ENCODE data around the gene RBBP5.

The RBBP5 gene

DNA sequence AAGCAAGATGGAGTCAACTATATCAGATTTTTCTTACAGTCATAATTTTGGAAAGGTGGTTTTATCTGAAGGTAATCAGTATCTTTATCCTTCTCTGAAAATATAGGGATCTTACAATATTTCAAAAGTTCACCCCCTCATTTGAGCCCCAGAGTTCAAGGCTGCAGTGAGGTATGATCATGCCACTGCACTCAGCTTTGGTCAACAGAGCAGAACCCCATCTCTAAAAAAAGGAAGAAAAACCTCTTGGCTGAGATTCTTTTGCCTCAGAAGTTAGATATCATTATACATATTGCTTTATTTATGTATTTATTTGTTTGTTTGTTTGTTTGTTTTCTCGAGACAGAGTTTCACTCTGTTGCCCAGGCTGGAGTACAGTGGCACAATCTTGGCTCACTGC is 11.5 kb upstream of the RBBP5 start:
- no peak for DNase-seq (ENCODE audit: low read depth)

DNA sequence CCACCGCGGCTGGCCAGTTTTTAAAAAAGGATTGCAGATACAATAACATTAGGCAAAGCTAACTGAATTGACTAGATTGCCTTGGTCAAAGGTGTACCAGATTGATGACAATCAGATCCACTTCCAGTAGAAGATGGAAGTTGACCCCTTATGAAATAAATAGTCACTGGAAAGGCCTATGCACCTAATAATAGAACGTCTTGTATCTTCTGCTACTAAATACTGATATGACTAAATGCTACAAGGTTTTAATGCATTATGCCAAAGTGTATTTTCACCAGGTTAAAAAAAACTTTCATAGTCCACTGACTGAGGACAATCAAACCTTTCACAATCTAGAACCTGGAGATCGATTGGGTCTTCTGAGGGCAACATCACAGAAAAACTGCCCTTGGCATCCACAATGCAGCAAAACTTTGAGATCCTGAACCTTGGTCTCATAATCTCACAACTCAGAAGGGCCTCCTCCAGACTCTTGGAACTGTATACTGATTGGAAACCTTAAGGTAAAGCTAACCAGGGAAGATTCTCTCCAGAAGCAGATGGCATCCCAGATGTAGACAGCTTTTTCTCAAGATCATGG is 7.8 kb upstream of the RBBP5 start:
- DNase-seq (ENCODE audit: low read depth), result no peak

DNA sequence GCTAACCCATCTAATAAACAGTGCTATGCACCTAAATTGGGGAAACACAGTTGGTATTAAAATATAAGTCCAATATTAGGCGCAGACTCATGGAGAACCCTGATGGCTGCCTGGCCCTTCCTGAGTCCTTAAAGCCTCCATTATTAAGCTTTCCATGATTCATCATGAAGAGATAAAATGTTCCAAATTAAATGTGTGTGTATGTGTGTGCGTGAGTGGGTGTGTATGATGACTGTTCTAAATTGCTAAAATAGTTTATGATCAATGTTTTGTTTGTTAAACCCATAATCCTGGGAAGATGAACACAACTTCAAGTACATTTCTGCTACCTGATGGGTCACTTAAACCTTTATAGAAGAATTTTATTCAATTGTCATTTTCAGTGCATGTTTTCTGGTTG is 6.3 kb upstream of the RBBP5 start:
- DNase-seq (ENCODE audit: low read depth), result no peak

DNA sequence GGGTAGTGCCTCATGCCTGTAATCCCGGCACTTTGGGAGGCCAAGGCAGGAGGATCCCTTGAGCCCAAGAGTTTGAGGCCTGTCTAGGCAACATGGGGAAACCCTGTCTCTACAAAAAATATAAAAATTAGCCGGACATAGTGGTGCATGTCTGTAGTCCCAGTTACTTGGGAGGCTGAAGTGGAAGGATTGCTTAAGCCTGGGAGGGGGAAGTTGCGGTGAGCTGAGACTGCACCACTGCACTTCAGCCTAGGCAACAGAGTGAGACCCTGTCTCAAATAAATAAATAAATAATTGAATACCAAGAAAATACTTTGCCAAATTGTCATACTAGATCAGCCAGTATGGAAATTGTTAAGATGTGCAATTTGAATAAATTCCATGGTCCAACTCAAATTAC is 5.9 kb upstream of the RBBP5 start:
- no peak for DNase-seq (ENCODE audit: low read depth)

DNA sequence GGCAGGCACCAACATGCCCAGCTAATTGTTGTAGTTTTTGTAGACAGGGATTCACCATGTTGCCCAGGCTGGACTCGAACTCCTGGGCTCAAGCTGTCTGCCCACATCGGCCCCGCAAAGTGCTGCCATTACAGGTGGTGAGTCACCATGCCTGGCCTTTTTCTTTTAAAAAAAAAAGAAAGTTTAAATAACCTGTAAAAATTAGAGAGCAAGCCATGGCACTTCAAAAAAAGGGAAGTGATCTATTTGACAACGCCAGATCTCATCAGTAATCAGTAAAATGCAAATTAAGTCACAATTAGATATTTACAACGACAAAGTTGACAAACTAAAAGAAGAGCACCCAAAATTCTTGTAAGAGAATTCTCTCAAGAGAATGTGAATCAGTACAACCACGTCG is 2.9 kb upstream of the RBBP5 start:
- DNase-seq (ENCODE audit: low read depth), result no peak

DNA sequence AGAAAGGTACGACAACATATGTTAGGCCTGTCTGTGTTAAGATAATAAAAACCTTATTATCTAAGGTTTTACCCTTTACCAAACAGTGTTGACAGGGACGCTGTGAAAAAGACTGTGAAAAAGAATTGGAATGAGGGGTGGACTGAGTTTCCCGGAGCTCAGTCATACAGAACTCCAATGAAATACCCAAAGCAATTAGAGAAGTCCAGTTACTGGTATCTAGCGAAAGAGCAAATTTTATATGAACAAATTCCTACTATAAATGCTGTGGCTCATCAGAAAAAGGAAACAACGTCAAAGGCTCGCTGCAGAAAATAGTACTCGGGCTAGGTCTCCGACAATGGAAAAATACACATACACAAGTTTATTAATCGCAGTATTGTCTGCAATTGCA is 708 bp upstream of the RBBP5 start:
- DNase-seq (ENCODE audit: low read depth), result no peak

DNA sequence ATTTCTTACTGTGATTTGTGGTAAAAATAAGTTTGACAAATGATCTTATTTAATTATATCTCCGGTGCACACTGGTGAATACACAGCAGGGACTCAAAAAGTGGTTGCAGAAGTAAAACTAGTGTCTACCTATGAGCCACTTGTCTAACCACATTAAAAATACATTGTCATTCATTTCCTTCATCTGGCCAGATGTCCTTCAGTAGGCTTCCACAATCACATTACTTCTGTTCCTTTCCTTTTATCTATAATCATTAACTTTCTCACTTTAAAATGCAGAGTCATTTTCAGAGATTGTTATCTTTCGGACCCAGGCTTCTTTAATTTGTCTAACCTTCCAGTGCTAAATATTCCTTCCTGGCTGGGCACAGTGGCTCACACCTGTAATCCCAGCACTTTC is 3.0 kb downstream of the RBBP5 start:
- DNase-seq (ENCODE audit: low read depth), result no peak

DNA sequence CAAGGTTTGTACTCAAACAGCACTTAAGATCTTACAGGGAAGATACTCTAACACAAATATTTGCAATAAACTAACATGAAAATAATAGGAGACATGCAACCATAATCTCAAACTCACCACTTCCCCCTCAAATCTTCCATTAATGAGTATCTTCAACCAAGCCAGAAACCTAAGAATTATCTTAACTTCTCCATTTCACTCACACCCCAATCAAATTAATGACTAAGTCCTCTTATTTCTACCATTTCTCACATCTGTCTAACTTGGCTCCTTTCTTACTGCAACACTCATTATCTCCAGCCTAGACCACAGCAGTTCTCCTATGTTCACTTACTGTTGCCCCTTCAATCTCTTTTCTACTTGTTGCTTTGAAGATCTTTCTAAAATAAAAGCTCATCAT is 10.4 kb downstream of the RBBP5 start:
- DNase-seq (ENCODE audit: low read depth), result no peak

DNA sequence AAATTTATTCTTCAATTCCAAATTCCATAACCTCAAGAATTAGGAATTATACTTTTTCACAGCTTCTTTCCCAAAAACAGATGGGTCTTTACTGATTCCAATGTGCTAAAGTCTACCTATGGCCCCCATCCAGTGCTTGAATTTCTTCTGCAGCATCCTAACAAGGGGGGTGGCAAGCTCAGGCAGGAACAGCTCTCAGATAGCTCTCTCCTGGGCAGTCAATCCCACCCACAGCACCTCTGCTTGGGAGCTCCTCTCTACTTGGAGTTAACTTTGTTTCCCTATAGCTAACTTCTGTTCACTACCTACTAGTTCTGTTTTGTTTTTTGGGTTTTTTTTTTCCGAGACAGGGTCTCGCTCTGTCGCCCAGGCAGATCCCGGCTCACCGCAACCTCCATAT is 12.1 kb downstream of the RBBP5 start:
- no peak for DNase-seq (ENCODE audit: low read depth)

DNA sequence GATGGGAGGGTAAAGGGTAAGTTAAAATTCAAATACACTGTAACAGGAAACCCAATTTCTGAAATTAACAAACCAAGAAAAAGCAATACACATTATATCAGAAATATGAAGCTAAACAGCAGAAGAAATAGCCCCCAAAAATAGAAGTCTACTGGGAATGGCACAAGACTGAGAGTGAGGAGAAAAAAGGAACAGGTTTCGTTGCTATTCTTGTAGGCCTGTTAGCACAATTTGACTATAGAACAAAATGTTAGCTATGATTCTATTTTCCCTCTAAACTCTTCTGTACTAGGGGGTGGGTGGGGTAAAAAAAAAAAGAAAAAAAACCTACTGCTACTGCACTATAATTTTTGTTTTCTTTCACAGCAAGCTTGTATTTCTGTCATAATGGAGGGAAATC is 12.5 kb downstream of the RBBP5 start:
- no peak for DNase-seq (ENCODE audit: low read depth)

DNA sequence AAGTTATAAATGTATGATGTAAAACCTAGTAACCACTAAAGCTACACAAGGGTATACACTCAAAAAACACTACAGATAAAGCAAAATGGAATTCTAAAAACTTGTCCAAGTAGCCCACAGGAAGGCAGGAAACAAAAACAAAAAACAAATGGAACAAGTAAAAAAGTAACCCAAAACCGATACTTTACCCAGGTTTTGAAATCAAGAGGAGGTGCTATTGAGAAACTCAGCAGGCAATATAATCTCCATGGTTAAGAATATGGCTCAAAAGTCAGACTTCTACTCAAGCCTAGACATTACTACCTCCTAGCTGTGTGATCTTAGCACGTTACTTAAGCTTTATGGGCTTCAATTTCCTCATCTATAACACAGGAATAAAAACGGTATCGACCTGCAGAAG is 13.3 kb downstream of the RBBP5 start:
- no peak for DNase-seq (ENCODE audit: low read depth)

DNA sequence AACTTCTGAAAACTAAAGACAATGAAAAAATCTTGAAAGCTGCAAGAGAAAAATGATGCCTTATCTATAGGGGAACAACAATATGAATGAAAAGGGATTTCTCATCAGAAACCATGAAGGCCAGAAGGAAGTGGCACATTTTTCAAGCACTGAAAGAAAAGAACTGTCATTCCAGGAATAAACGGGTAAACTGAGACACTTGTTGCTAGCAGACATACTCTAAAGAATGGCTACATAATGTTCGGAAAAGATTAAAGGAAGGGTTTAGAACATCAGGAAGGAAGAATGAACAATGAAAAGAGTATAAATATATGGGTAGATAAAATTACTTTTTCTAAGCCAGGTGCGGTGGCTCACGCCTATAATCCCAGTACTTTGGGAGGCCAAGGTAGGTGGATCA is 14.5 kb downstream of the RBBP5 start:
- DNase-seq (ENCODE audit: low read depth), result no peak

DNA sequence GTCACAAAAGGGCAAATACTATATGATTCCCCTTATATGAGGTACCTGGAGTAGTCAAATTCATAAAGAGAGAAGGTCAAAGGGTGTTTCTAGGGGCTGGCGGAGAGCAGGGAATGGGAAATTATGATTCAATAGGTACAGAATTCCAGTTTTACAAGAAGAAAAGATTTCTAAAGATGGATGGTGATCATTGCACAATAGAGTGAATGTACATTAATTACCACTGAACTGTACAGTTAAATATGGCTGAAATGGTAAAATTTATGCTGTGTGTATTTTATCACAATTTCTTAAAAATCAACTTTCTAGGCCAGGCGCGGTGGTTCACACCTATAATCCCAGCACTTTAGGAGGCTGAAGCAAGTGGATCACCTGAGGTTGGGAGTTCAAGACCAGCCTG is 19.4 kb downstream of the RBBP5 start:
- DNase-seq (ENCODE audit: low read depth), result no peak

DNA sequence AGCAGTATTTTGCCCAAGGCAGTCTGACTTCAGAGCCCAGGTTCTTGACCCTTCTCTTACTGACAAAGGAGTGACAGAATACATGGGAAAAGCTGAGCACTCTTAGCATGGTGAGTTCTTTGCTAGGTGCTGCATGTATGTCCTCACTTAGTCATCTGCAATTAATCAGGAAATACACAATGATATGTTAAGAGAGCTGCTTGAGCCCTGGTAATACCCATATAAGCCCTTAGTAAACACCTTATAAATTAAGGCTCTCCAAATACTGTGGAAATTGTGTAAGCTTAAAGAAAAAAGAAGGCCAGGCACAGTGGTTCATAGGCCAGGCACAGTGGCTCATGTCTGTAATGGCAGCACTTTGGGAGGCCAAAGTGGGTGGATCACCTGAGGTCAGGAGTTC is 23.5 kb downstream of the RBBP5 start:
- no peak for DNase-seq (ENCODE audit: low read depth)

DNA sequence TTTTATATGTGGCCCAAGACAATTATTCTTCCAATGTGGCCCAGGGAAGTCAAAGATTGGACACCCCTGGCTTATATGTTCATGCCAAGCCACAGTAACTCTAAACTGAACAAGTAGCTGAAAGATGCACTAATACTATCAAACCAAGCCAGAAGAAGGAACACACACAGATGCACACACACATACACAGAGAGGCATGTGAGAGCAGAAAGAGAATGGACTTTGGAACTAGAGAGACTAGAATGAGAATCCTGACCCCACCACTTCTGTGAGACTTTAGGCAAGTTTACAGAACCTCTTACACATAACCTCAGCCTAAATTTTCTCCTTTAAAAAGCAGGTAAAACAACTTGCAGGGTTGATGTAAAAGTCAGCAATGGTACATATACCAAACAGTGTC is 26.4 kb downstream of the RBBP5 start:
- no peak for DNase-seq (ENCODE audit: low read depth)

DNA sequence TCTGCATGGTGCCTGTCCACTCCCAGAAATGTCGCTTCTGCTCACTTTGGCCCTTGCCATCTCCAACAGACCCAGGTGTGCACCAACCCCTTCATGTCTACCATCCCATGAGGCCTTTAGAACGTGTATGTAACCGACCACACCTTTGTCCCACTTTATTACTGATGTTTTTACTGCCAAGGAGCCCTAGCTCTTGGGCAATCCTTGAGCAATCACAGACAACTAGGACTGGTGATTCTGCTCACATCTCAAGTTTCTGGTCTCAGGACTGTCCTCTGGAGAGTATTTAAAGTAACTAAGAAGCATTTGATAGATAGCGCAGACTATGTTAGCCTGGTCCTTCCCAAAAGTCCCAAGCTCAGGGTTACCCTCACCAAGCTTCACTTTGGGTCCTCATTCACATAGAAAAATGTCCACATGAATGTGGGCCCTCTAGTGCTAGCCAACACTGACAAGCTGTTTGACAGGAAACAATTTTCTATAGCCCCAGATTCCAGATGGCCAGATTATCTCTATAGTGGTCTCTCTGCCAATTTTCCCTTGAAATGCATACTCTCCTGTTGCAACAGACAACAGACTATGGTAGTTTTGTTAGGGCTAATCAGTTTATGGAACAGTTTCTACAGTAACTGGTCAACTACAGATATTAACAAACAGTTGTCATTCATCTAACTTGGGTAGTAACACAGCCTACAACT is 30.6 kb downstream of the RBBP5 start:
- no peak for DNase-seq (ENCODE audit: low read depth)

DNA sequence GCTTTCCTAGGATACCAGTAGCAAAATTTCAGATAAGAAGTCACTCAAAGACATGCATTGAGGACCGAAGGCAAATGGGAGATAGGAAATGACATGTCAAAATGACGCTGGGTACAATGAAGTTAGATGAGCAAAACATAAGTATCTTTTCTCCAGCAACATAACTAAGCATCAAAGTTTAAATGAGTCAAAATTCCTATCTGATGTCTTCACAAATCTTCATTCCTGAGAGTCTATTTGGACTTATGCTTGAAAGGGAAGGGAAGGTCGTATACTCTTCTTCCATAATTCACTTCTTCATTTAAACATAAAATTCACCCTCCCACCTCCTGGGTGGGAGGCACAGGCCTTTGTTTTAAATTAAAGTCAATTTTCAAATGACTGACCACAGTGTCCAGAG is 33.4 kb downstream of the RBBP5 start:
- DNase-seq (ENCODE audit: low read depth), result no peak

DNA sequence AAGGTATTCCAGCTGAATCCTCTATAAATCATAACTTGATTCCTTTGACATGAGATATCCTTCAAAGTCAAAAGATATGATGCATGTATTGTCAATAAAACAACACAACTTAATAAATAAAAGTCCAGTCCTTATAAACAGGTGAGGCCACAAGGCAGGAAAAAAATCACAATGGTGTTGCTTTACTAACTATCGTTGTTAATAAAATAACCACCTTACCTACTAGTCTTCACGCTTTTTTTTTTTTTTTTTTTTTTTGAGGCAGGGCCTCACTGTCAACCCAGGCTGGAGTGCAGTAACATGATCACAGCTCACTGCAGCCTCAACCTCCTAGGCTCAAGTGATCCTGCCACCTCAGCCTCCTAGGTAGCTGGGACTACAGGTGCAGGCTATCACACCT is 37.4 kb downstream of the RBBP5 start, which contains the start of gene TMEM81:
TSS of gene TMEM81 (minus strand) at position 101 of the 400 bp plus-strand sequence. CDS start 140 bp downstream, outside the sequence.
- no peak for DNase-seq (ENCODE audit: low read depth)

DNA sequence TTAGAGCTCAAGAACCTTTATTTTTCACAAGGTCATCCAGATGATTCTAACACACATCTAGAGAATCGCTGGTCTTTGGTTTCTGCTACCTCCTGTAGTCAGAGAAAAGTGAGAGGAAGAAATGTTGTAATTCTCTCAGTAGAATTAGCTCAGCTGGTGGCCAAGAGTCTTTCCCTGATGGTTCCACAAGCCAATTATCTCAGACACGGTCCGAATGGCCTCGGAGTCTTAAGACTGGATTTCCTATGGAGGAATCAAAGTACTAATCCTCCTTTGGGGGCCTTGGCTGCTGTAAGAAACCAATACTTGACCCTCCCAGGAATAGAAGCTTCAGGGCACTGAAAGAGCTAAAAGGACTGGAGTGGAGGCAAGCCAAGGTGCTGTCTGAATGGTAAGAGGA is 39.3 kb downstream of the RBBP5 start:
- no peak for DNase-seq (ENCODE audit: low read depth)

DNA sequence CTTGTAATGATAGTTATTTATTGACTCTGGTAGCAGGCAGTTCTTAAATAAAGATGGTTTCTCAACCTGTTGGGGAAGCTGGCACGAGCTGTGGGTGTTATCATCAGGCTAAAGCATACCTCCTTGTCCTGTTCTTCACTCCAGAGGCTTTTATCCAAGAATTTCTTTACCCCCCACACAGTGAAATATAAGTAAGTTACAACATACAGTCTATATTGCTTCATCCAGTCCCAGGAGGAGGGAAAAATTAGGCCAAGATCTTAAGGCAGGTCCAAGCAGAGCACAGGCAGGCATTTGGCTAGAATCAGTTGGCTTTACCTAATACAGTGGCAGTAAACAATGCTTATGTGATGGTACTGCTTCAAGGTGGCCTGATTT is 43.9 kb downstream of the RBBP5 start:
- DNase-seq (ENCODE audit: low read depth), result no peak

DNA sequence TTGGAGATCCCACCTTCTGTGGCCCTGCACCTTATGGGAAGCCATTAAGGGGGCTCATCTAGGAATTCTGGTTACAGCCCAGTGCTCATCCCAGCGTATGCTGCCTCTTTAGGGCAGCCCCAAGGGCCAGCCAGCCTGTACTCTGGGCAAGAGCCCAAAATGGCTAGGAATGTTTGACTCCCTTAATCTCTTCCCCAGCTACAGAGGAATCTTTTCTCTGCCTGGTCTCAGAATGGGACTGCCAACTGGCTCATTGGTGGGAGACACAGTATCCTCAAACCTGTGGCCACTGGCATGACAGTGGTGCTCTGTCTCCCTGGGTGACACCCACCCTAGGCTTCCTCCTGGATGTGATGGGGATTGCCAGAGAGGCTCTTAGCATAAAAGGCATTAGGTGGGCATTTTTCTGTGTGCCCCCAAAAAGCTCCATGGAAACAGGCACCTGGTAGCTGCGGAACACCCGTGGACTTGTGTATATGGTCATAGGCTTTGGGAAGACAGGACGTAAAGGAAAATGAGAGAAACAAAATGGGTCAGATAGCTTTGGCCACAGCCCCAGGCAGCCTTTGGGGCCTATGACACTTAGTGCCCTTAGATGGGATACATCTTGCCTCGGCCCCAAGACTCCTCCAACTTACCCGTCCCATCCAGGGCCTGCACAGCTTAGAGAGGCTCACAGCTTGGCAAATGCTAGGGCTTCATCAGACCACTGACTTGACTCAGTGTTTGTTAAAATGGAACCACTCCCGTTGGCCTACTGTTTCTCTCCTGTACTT is 44.4 kb downstream of the RBBP5 start:
- DNase-seq (ENCODE audit: low read depth), result no peak

DNA sequence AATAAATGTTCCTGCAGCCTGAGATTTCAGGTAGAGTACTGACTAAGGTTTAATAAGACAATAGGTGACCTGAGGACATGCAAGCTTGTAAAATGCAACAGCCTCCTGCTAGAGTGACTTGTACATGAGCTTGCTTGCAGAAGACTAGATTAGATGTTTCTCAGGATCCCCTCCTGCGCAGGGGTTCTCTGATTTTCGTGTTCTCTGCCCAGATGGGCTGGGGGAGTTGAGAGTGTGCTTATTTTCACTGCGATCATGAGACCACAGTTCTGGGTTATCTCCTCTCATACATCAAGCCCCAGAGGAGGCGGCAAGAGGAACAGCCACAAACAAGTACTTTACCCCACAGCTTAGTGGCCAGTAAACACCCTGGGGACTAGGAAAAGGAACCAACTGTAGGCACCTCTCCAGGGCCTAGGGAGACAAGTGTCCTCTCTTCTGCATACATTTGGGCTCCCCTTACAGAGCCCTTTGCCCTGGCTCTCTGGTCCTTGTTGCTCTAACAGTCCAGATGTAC is 45.5 kb downstream of the RBBP5 start:
- no peak for DNase-seq (ENCODE audit: low read depth)

DNA sequence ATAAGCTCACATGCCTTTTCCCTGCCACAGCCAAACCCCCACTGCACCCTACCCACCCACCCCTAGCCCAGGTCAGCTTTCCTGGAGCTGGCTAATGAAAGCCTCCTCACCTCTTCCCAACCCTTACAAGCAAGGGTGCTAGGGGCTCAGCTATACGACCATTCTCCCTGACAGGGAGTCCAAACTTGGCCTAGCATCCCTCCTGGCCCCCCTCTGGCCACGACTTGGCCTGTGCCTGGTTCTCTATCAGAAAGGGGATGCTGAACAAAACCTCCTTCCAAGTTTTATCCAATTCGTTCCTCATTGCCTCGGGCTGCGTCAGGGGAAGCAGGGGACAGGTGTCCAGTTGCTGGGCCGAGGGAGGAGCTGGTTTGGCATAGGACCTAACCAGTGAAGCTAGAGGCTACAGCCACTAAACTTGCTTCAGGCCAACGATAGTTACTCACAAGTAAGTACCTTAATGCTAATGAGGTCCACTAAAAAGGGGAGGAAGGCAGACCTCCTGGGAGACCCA is 46.1 kb downstream of the RBBP5 start:
- DNase-seq (ENCODE audit: low read depth), result no peak

All from stimulated activated CD8-positive, alpha-beta memory T cell treated with anti-CD3 and anti-CD28 coated beads, Interleukin-15, amount 100 ng/mL, for 24 hours (primary cell).